NB4 (cell line): ENCODE results near the gene INO80B.
"Not testable (repeated sequence)": the region's sequence is repeated elsewhere in the genome, so short reads cannot be mapped to it uniquely, and the experiment has no call there.

Experiments
- MAX ChIP-seq: IDR thresholded peaks from 2 replicates; pipeline ENCODE4 v1.6.1; 2011; ENCODE audit warnings: low read depth, low read length
- POLR2A ChIP-seq: IDR thresholded peaks from 2 replicates; pipeline ENCODE4 v1.6.1; 2011; ENCODE audit warnings: mild to moderate bottlenecking; ENCODE audit not compliant: insufficient read length; ENCODE audit errors: extremely low read depth

DNA sequence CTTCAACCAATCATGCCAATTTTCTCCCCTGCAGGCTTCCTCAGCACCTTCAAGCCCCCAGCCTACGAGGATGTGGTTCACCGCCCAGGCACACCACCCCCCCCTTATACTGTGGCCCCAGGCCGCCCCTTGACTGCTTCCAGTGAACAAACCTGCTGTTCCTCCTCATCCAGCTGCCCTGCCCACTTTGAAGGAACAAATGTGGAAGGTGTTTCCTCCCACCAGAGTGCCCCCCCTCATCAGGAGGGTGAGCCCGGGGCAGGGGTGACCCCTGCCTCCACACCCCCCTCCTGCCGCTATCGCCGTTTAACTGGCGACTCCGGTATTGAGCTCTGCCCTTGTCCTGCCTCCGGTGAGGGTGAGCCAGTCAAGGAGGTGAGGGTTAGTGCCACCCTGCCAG, 5.3 kb downstream of the INO80B start:
- TF ChIP-seq POLR2A, MAX: not testable (repeated sequence)
